HL-60/S4 (cell line): ENCODE data around the gene SLX4.

Experiments used
- in situ Hi-C: fragments of 300-500 bp; cut with MboI; formaldehyde crosslinking; loops from 2 replicates; pipeline ENCODE4 v1.14.3; 2022; ENCODE audit warnings: low sequenced_read_pairs

The SLX4 gene

GRCh38 chr16:3601614-3602319, 9.6 kb downstream of the SLX4 start:
- in situ Hi-C loops, result no loop called here

- in situ Hi-C loops, result no loop called here
Measured at GRCh38 chr16:3599922-3600321, 11.5 kb downstream of the SLX4 start.

GRCh38 chr16:3599121-3599520, 12.3 kb downstream of the SLX4 start:
- in situ Hi-C loops, result no loop called here

GRCh38 chr16:3598236-3598635, 13.2 kb downstream of the SLX4 start:
- in situ Hi-C loops, result no loop called here

- in situ Hi-C loops, result no loop called here
Measured at GRCh38 chr16:3597676-3598075, 13.7 kb downstream of the SLX4 start.

GRCh38 chr16:3597226-3597625, 14.2 kb downstream of the SLX4 start:
- in situ Hi-C loops, result no loop called here

GRCh38 chr16:3596101-3596861, 15.1 kb downstream of the SLX4 start:
- in situ Hi-C loops, result no loop called here

- in situ Hi-C loops, result no loop called here
Measured at GRCh38 chr16:3595521-3596021, 15.8 kb downstream of the SLX4 start.

- in situ Hi-C loops, result no loop called here
Measured at GRCh38 chr16:3595110-3595486, 16.3 kb downstream of the SLX4 start.

GRCh38 chr16:3594316-3595109, 16.9 kb downstream of the SLX4 start:
- in situ Hi-C loops, result no loop called here

- in situ Hi-C loops, result no loop called here
Measured at GRCh38 chr16:3592559-3592958, 18.8 kb downstream of the SLX4 start.

GRCh38 chr16:3591991-3592390, 19.4 kb downstream of the SLX4 start:
- in situ Hi-C loops, result no loop called here

- in situ Hi-C loops, result no loop called here
Measured at GRCh38 chr16:3591436-3591803, 20.0 kb downstream of the SLX4 start.

GRCh38 chr16:3590736-3591435, 20.5 kb downstream of the SLX4 start:
- in situ Hi-C loops, result no loop called here

GRCh38 chr16:3589991-3590701, 21.3 kb downstream of the SLX4 start:
- in situ Hi-C loops, result no loop called here

- in situ Hi-C loops, result no loop called here
Measured at GRCh38 chr16:3589441-3589921, 21.9 kb downstream of the SLX4 start.

GRCh38 chr16:3589001-3589400, 22.4 kb downstream of the SLX4 start:
- in situ Hi-C loops, result no loop called here

GRCh38 chr16:3587547-3588110, 23.8 kb downstream of the SLX4 start:
- in situ Hi-C loops, result no loop called here

GRCh38 chr16:3584412-3584811, 27.0 kb downstream of the SLX4 start:
- in situ Hi-C loops, result no loop called here
